Measurements from ENCODE around the gene DLGAP4.

The DLGAP4 gene

DNA sequence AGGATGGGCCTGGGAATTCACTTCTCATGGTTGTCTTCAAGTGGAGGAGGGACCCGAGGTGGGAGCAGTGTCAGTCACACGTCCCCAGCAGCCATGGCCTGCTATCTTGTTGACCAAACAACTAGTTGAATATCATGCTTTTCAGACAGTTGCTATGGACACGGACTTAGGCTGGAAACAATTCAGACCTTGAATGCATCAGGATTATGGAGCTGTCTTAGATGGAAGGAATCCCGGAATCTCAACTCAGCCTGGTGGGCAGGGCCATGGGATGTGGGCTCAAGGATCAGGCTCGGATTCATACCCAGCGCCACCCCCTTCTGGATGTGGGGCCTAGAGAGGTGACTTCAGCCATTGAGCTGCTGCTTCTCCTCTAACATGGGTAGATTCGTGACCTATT is 112.6 kb downstream of the DLGAP4 start:
- FAIRE-seq: no peak

- FAIRE-seq: no peak
Measured at GRCh38 chr20:36421641-36422040, 115.5 kb downstream of the DLGAP4 start.

DNA sequence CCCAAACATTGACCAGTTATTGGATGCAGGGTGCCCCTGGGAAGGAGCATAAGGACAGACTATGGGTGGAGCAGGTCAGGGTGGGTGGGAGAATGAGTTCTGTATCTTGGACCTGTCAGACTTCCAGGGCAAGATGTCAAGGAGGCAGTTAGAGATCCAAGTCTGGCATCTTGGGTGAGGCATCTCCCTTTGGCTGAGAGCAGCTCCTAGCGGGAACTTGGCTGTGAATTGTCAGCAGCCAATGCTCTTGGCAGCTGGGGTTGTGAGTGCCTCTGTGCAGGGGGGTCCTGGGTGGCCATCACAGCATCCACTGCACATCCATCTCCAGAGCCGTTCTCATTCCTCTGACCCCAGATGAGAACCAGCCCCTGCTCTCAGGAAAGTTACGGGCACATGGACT is 118.2 kb downstream of the DLGAP4 start:
- FAIRE-seq: no peak

DNA sequence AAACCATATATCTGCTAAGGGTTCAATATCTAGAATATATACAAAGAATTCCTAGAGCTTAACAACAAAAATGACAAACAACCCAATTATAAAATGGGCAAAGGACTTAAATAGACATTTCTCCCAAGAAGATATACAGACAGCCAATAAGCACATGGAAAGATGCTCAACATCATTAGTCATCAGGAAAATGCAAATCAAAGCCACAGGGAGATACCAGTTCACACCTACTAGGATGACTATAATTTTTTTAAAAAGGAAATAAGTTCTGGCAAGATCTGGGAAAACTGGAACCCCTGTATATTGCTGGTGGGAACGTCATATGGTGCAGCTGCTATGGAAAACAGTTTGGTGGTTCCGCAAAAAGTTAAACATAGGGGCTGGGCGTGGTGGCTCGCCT is 119.0 kb downstream of the DLGAP4 start:
- FAIRE-seq: no peak

DNA sequence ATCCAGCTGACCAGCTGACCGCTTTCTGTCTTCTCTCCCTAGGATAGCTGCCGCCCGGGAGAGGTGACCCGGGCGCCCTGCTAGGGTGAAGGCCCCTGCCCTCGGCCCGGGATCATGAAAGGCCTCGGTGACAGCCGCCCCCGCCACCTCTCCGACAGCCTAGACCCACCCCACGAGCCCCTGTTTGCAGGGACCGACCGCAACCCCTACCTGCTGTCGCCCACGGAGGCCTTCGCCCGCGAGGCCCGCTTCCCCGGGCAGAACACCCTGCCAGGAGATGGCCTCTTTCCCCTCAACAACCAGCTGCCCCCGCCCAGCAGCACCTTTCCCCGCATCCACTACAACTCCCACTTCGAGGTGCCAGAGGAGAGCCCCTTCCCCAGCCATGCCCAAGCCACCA is 125.5 kb downstream of the DLGAP4 start:
- no peak for FAIRE-seq

- no peak for FAIRE-seq
Measured at GRCh38 chr20:36432096-36432495, 126.0 kb downstream of the DLGAP4 start.

DNA sequence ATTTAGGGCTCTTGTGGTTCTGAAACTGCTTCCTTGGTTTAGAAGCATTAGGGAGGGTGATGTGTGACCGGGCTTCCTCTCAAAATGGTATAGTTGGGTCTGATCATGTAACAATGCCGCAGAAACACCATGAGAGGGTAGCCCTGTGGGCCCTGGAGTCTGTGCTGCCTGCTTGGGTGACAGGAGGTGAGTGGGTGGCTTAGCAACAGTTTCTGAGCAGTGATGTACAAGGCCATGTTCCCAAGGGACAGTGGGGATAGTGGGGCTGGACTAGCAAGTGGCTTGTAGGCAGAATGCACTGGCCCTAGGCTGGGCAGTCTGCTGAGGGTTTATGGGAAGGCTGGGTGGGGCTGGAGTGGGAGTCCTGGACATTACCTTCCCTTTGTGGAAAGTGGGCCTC is 128.2 kb downstream of the DLGAP4 start:
- no peak for FAIRE-seq

DNA sequence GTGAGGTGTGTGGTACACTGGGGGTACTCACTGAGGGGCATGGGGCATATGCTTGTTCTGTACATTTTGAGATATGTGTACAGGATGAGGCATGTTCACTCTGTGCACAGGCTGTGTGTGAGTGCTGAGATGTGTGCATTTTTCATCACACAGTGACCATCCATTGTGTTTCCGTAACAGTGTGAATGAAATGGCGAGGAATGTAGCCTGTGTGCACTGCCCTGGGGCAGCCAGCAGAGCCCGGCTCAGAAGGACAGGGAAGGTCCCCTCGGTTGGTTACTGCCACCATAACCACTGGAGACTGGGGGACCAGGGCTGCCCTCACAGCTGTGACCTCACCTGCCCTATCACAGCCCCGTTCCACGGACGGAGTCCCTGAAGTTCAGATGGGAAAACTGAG is 129.0 kb downstream of the DLGAP4 start:
- FAIRE-seq: no peak

- no peak for FAIRE-seq
Measured at GRCh38 chr20:36435592-36436541, 129.7 kb downstream of the DLGAP4 start.

GRCh38 chr20:36439040-36439730 is 133.0 kb downstream of the DLGAP4 start:
- no peak for FAIRE-seq

- no peak for FAIRE-seq
Measured at GRCh38 chr20:36439731-36440072, 133.6 kb downstream of the DLGAP4 start.

- no peak for FAIRE-seq
Measured at GRCh38 chr20:36440370-36441026, 134.4 kb downstream of the DLGAP4 start.

GRCh38 chr20:36441027-36441414 is 134.9 kb downstream of the DLGAP4 start:
- no peak for FAIRE-seq

- FAIRE-seq: no peak
Measured at GRCh38 chr20:36441416-36441815, 135.3 kb downstream of the DLGAP4 start.

DNA sequence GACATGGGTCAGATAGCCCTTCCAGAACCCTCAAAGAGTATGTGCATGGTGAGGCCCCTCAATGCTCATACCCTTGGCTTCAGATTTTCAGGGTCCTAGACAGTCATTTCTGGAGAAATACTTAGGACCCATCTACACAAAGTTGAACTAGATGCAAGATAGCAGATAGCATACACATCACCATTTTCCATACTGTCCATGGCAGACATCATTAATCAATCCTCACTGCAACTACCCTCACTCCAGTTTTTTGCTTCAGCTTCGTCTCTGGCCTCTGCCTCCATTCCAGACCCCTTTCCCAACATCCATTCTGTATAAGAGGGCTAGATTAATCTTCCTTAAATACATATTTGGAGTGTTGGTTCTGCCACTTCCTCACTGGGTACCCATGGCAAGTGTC is 139.7 kb downstream of the DLGAP4 start:
- FAIRE-seq: no peak

GRCh38 chr20:36446557-36446956 is 140.4 kb downstream of the DLGAP4 start:
- no peak for FAIRE-seq

DNA sequence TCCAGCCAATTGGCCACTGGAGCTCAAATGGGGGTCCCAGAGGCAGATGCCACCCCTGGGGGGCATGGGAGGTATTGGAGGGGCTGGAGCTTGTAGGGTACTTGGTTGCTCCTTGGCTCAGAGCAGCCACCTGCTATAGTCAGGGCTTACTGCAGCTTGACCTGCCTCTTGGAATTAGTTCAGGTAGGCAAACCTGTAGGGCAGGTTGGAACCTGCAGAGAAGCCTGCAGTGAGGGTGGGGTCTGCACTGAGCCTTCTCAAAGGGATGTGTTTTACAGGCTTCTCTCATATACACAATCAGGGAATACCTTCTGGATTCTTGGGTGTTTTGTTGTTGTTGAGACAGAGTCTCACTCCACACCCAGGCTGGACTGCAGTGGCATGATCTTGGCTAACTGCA is 141.0 kb downstream of the DLGAP4 start:
- FAIRE-seq: no peak

- FAIRE-seq: no peak
Measured at GRCh38 chr20:36449663-36450062, 143.5 kb downstream of the DLGAP4 start.

DNA sequence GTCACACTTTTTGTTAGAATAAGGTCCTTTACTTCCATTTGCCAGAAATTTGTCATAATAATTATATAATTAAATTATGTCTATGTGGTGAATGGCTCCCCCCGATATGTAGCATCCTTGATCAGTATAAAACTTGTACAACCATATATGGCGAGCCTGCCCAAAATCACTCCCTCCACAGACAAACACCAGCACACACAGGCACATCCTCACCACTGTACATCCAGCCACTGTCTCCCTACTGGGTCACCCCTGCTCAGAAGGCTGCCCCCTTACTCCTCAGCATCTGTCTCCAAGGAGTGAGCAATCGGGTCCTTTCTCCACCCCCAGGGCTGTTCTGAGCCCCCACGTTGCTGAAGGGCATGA is 148.2 kb downstream of the DLGAP4 start:
- FAIRE-seq: no peak

DNA sequence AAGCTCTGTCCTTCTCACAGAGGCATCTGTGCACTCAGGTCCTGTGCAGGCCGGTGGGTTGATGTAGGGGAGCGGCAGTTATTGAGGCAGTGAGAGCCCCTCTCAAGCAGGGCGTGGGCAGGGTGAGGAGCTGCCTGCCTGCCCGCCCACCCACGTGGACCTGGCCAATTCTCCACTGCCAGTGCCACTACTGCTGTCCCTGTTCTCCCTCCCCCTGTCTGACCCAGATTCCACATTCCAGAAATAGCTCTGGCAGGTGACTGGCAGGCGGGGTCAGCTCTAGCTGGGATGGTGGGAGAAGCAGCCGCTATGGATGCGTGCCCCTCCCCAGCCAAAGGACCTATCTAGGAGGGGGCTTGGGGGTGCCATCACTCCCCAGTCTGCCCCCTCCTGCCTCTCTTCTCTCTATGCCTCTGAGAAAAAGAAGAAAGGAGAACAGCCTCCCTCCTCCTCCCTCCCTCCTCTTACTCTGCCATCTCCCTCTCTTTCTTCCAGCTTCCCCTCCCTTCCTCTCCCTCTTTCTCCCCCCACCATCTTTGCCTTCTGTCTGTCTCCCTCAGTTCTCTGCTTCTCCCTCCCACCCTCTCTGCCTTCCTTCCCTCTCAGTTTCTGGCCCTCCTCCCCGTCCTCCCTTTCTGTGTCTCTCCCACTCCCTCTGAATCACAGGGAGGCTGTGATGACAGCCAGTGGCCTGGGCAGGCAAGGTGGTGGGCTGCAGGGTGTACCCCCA is 148.7 kb downstream of the DLGAP4 start:
- no peak for FAIRE-seq

DNA sequence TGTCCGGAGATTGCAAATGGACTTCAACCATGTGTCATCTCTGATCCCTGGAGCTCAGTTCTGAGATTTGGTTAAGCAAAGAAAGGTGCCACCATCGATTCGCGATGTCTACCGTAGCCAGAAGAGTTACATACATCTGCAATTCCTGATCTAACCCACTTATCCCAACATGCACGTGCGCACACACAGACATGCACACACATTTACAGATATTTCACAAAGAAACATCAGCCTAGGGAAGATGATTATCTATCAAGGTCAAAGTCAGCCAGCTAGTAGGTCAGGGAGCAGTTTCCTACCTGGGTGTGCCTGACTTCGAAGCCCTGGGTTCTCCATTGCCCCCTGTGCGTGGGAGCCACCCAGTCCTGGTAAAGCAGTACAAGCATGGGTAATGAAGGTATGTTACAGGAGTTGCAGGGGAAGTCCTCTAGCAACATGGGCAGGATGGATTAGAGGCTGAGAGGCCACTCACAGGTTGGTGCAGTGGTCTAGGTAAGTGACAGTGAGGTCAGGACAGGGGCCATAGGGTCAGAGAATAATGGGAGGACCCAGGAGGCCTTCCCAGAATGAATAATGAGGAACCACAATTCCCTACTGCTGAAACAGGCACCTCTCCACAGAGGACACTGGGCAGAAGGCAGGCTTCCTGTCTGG is 150.0 kb downstream of the DLGAP4 start:
- FAIRE-seq: no peak

Data from endometrium (tissue), 2 donors.